ENCODE results near the gene SMOC2.
"Not testable (repeated sequence)": the region's sequence is repeated elsewhere in the genome, so short reads cannot be mapped to it uniquely, and the experiment has no call there.

SMOC2 gene

DNA sequence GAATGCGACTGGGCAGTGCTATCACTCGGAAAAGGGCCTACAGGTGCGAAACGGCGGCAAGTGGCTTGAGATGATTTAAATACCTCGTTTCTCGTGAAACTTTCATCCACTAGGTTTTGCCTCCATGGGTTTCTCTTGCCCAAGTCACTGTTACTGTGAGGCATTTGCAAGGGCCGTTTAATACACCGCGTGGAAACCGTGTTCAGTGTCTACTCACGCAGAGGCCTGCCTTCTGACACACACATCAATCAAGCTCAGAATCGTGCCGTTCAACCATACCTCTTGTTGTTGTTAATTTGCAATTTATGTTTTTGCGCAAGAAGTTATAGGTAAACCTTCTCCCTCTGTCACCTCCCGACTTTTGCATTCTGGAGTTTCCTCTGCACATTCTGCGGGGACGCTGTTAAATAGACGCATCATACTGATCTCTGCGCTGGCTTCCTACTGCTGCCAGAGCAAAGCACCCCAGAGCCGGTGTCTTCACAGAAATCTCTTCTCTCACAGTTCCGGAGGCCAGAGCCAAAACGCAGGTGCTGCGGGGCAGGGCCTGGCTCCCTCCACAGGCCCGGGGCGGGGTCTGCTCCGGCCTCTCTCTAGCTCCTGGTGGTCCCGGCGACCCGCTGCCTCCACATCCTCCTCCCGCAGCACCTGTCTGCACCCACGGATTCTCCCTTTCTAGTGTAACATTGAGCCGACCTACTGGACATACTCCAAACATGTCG, 251.4 kb downstream of the SMOC2 start:
- no peak for DNase-seq

- not testable (repeated sequence) for DNase-seq
Measured at GRCh38 chr6:168692915-168693257, 251.9 kb downstream of the SMOC2 start.

DNA sequence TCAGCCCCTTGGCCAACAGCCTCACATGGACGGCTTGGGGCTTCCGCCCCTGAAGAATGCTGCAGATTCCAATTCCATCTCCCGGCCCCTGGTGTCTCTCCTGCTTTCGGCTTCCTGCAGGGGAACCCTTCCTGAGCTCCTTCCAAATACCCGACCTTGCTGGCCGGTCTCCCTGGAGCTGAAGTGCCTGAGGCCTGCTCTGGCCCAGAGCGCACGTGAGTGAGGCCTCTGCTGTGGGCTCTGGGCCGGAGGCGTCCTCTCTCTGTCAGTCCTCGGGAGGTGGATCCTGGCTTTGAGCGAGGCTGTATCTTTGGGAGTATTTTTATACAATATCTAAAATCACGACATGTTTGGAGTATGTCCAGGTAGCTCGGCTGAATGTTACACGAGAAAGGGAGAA, 253.8 kb downstream of the SMOC2 start:
- not testable (repeated sequence) for DNase-seq

DNA sequence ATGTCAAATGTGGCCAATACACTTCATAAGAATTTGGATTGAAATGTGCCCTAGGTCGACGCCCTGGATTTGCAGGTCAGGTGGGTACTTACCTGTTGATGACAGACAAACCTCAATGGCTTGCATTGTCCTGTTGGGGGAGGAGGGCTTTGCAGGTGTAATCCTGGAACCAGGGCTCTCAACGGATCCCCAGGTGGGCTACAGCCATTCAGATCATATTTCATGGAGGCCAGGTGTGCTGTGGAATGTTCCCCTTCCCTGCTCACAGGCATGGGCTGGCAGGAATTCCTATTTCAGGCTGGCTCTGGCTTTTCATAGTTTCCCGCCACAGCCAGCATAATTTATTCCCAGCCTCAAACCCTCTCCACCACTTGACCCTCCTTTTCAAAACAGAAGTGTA, 254.7 kb downstream of the SMOC2 start:
- peak; percentile 92 to 93 for DNase-seq

DNA sequence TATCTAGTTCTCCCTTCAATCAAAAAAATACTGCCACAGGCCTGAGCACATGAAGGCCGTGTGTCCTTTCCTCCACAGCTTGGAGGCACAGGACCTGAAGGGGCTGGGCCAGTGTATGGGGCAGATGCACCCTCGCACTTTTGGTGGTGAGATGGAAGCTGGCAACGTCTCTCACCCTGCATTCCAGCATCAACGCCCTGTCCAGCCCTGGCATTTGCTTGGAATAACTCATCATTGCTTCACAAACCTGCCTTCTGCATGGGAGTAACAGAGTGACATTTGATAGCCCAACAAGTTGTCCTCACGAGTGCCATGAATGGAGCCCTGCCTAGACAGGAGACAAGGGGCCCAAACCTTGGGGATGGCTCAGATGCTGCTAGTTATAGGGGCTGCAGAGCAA, 257.9 kb downstream of the SMOC2 start:
- no peak for DNase-seq

GRCh38 chr6:168699631-168700295, 258.8 kb downstream of the SMOC2 start:
- DNase-seq = no peak

GRCh38 chr6:168700880-168701279, 259.9 kb downstream of the SMOC2 start:
- no peak for DNase-seq

- DNase-seq = no peak
Measured at GRCh38 chr6:168703990-168704389, 263.0 kb downstream of the SMOC2 start.

DNA sequence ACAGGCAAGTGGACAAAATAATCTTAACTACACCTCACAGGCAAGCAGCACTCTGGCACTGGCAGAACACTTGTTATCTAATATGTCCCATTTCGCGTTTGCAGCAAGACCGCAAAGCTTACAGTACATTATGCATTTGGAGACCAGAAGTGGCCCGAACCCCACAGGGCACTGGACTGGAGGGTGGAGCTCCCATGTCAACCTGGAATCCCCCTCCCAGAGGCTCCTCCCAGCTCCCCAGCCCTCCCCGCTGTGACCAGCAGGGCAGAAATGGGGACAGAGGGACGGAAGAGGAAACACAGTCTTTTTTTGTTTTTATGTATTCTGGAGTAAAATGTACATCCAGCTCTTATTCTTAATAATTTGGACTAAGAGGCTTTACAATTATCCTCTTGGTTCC, 263.7 kb downstream of the SMOC2 start:
- no peak for DNase-seq

DNA sequence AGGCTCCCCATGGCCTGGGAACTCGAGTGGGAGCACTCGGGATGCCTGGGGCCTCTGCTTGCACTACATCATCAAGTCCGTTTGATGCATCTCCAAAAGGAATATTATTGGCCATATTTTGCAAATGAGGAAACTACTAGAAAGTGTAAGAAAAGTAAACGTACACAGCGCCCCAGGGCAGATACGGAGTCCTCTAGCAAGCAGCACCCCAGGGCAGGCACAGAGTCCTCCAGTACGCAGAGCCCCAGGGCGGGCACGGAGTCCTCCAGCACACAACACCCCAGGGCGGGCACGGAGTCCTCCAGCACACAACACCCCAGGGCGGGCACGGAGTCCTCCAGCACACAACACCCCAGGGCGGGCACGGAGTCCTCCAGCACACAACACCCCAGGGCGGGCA, 264.3 kb downstream of the SMOC2 start:
- not testable (repeated sequence) for DNase-seq

- DNase-seq = no peak
Measured at GRCh38 chr6:168706471-168707177, 265.6 kb downstream of the SMOC2 start.

GRCh38 chr6:168708526-168708925, 267.5 kb downstream of the SMOC2 start:
- DNase-seq = peak; percentile 58 to 74

DNA sequence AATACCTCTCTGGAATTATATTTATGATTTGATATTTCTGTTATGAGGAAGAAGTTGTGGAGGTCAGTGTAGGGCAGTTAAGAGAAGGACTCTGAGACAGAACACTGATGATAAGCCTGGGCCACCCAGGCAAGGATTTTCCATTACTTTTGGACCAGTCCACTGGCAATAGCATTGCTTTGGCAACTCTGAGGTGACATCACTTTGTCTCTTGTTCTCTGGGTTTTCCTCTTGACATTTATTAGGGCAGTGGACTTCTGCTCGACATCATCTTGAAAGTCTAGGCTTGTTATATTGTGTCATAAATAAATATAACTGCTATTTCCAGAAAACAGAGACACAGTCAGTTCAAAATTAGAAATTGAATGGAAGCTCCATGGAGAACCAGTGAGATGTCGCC, 268.0 kb downstream of the SMOC2 start:
- no peak for DNase-seq

- no peak for DNase-seq
Measured at GRCh38 chr6:168709390-168709789, 268.4 kb downstream of the SMOC2 start.

DNA sequence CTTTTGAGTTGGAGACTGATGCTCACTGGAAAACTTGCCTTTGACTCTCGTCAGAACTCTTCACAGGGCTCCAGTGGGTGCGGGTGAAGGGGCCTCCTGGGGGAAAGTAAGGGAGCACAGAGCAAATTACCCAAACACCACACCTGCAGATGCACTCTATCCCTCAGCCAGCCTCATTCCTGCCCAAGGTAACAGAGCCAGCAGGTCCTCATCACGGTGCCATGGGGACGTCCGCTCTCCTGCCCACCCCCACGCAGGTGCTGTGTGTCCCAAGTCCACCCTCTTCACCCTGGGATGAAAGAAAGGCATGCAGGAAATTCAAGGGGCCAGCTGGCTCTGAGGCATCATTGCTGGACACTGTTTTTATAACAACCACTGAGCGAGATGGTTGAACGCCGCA, 269.0 kb downstream of the SMOC2 start:
- no peak for DNase-seq

GRCh38 chr6:168711049-168711640, 270.2 kb downstream of the SMOC2 start:
- peak in 1 of 2 experiments; percentile 8 for DNase-seq

DNA sequence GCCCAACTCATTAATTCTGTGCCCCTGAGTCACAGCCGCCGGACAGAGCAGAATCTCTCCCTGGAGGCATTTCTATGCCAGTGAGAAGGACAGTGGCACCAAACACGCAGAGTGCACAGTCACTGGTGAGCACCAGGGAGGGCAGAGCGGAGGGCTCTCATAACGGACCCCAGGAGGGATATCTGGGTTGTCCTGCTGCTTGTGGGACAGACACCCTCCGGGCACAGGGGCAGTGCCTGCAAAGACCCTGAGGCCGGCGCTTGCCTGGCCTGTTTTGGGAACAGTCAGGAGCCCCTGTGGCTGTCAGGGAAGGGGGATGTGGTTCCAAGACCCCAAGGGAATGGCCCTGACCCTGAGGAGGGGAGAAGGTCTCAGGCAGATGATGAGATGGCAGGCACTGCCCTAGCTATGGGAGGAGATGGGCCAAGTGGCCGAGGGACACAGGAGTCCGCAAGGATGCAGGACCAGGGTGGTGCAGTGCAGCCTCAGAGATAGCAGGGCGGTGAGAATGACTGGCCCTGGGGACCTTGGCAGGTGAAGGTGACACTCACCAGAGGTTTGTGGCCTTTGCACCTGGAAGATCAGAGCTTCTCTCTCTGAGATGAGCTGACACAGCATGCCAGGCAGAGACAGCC, 270.8 kb downstream of the SMOC2 start:
- no peak for DNase-seq

GRCh38 chr6:168712993-168713392, 272.0 kb downstream of the SMOC2 start:
- DNase-seq = no peak

DNA sequence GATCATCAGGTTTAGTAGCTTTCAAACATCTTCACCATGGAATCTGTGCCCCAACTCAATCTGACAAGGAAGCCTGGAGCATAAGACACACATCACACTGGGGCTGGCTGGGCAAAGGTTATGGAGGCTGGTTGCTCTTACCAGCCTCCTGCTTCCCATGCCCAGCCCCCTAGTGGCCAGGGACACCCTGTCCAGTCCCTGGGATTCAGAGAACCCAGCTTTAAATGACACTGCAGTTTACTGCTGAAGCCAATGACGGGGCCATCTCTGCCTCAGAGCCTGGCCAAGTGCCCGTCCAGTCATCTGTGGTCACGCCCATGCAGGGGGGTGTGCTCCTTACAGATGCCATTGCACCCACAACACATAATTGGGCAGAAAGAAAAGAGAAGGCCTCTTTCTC, 272.9 kb downstream of the SMOC2 start:
- peak in 1 of 2 experiments; percentile 55 for DNase-seq

DNA sequence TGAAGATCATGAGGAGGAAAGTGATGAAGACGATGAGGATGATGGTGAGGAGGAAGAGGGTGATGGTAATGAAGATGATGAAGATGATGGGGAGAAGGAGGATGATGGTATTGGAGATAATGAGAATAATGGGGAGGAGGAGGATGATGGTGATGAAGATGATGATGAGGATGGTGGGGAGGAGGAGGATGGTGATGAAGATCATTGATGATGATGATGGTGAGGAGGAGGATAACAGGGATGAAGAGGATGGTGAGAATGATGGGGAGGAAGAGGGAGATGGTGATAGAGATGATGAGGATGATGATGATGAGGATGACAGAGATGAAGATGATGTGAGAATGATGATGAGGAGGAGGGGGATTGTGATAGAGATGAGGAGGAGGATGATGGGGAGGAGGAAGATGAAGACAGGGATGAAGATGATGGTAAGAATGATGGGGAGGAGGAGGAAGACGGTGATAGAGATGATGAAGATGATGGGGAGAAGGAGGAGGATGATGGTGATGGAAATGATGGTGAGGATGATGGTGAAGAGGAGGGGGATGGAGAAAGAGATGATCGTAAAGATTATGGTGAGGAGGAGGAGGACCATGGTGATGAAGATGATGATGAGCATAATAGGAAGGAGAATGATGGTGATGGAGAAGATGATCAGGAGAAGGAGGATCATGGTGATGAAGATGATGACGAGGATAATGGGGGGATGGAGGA, 273.7 kb downstream of the SMOC2 start:
- no peak for DNase-seq

DNA sequence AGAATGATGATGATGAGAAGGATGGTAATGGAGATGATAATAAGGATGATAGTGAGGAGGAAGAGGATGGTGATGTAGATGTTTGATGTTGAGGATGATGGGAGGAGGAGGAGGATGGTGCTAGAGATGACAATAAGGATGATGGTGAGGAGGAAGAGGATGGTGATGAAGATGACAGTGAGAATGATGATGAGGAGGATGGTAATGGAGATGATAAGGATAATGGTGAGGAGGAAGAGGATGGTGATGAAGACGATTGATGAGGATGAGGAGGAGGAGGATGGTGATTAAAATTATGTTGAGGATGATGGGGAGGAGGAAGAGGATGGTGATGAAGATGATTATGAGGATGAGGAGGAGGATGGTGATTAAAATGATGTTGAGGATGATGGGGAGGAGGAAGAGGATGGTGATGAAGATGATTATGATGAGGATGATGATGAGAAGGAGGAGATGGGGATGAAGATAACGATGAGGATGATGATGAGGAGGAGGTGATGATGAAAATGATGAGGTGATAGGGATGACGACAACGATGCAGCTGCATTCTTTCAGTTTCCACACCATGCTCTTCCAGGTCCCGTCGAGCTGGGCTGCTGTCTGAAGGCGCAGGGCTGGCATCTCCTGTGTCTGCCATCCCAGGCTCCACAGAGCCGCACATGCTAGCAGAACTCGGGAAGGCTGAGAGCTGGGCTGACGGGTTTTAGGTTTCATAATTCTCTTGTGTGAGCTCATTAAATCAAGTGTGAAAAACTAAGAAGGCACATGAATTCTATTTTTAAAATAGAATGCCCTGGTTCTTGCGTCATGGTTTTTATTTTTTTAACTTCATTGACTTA, 274.9 kb downstream of the SMOC2 start:
- peak; percentile 9 to 35 for DNase-seq

DNA sequence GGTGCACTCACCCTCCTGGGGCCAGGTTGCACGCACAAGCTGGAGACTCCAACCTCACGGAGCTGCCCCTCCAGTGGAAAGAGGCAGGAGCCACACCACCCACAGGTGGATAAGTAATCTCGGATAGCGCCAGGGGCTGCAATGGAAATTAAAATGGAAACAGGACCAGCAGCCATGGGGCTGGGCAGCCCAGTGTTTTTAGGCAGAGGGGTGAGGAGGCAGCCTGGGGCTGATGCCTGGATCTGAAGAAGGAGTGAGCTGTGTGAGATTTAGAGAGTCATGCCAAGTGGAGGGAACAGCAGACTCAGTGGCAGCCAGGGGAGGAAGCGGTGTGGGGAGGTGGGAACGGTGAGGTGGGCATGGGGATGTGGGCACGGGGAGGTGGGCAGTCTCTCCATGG, 275.6 kb downstream of the SMOC2 start:
- no peak for DNase-seq
